Esophagus squamous epithelium (tissue), 5 donors: ENCODE measurements around the gene ARHGEF2. TPM values are rescaled to one million over a fixed set of nuclear protein-coding genes. Genes with fewer than 3 reads are reported as not detected.
A peak's percentile ranks its signal among the peaks of the same experiment; 100 is the strongest.
"Not testable (repeated sequence)": the region's sequence is repeated elsewhere in the genome, so short reads cannot be mapped to it uniquely, and the experiment has no call there.

Experiments used
- DNase-seq: peaks from one replicate; lab custom pipeline; 2025; lab: John Stamatoyannopoulos, UW
- H3K27ac ChIP-seq, 4 donors: fragments of 200-600 bp; sonication (generic); one replicate each; pipeline ENCODE4 v1.5.1; 2016 to 2019; ENCODE audit warnings: mild to moderate bottlenecking in 1 of 4
- H3K27me3 ChIP-seq, 4 donors: fragments of 200-600 bp; sonication (generic); 1 replicate in 3 of 4; 2 replicates in 1 of 4; pipeline versions ENCODE4 v1.5.1 to v1.6.0; 2017 to 2021; ENCODE audit warnings: antibody characterized with exemption in 1 of 4
- H3K36me3 ChIP-seq, 3 donors: fragments of 200-600 bp; sonication (generic); one replicate each; pipeline ENCODE4 v1.5.1; 2016 to 2019
- H3K4me1 ChIP-seq, 3 donors: fragments of 200-600 bp; sonication (generic); one replicate each; pipeline ENCODE4 v1.5.1; 2017 to 2019
- H3K4me3 ChIP-seq, 4 donors: fragments of 200-600 bp; sonication (generic); 1 replicate in 3 of 4; 2 replicates in 1 of 4; pipeline ENCODE4 v1.5.1; 2016 to 2019; ENCODE audit warnings: mild to moderate bottlenecking in 2 of 4, moderate library complexity in 1 of 4
- H3K9me3 ChIP-seq, 3 donors: fragments of 200-600 bp; sonication (generic); one replicate each; pipeline ENCODE4 v1.5.1; 2016 to 2019
- CTCF ChIP-seq, 6 experiments: fragments of 450-650 bp in 4 of 6; fragments of 200-600 bp in 2 of 6; sonication (generic) in 2 of 6; IDR thresholded peaks; one replicate each; pipeline ENCODE4 v1.5.1; 2016 to 2019; ENCODE audit warnings: antibody characterized with exemption in 6 of 6, mild to moderate bottlenecking in 4 of 6, moderate library complexity in 4 of 6
- POLR2A ChIP-seq, 4 donors: fragments of 450-650 bp; IDR thresholded peaks; one replicate each; pipeline ENCODE4 v1.6.1; 2017; ENCODE audit warnings: antibody characterized with exemption in 4 of 4, mild to moderate bottlenecking in 4 of 4, moderate library complexity in 3 of 4
- WGBS, 2 donors: methylation state at CpG; one replicate each; pipeline ENCODE4 v1.1.5; 2018; 5-methylcytosine and 5-hydroxymethylcytosine counted together
- intact Hi-C: fragments of 100-400 bp; cut with DNase I; formaldehyde crosslinking; loops from one replicate; pipeline ENCODE4 v1.15.0; 2022
- total RNA-seq, 4 donors: library from RNA; depleted of rRNA; stranded (reverse); fragments of >200 nt; gene quantifications; one replicate each; pipeline ENCODE4 v1.1.0, GENCODE V29; 2016
- donor health status: DM: yes; HTN: yes; CAD: no.

The ARHGEF2 gene
- total RNA-seq, 4 donors from 2014 or later, result 22.6 to 38.3 (median 27.5) TPM

GRCh38 chr1:155996166-155996565, 17.8 kb upstream of the ARHGEF2 start:
- intact Hi-C loops, result no loop called here
- 44 to 45% methylated on average over 2 of the region's 2 CpGs for WGBS, 2 donors
- H3K27me3 ChIP-seq, result no peaks in the 10 kb centered on the region
- no peak for DNase-seq
- H3K4me1 ChIP-seq, result peaks cover 0 to 14% (median 0%) of the 10 kb centered on the region in 3 donors
- H3K4me3 ChIP-seq, result no peak overlapping the region
- H3K36me3 ChIP-seq, result no peaks in the 10 kb centered on the region
- no peaks in the 10 kb centered on the region for H3K9me3 ChIP-seq
- H3K27ac ChIP-seq, result no peak overlapping the region
- TF ChIP-seq POLR2A (IDR thresholded peaks at IDR 0.05) (no peak), CTCF (IDR thresholded peaks at IDR 0.05) (no peak)

GRCh38 chr1:155993595-155993994, 15.2 kb upstream of the ARHGEF2 start:
- Histone ChIP-seq H3K4me3 (no peak overlapping the region), H3K27me3 (no peaks in the 10 kb centered on the region), H3K4me1 (peaks cover 2 to 28% (median 3%) of the 10 kb centered on the region in 3 donors), H3K36me3 (no peaks in the 10 kb centered on the region), H3K27ac (no peak overlapping the region), H3K9me3 (no peaks in the 10 kb centered on the region)
- no peak for DNase-seq
- intact Hi-C loops, result no loop called here
- TF ChIP-seq CTCF (IDR thresholded peaks at IDR 0.05) (no peak), POLR2A (IDR thresholded peaks at IDR 0.05) (no peak)
- 76 to 78% methylated on average over 3 of the region's 3 CpGs for WGBS, 2 donors

GRCh38 chr1:155990005-155990739, 11.8 kb upstream of the ARHGEF2 start:
- Histone ChIP-seq H3K27ac (peak overlapping the region in 2 of 4 donors; percentile 71 to 79), H3K9me3 (no peaks in the 10 kb centered on the region)
- 29 to 83% methylated on average over 1 to 4 of the region's 6 CpGs for WGBS, 2 donors

GRCh38 chr1:155989242-155990004, 11.1 kb upstream of the ARHGEF2 start:
- H3K27ac ChIP-seq, result peak overlapping the region in 3 of 4 donors; percentile 51 to 79 (median 71)
- intact Hi-C loops, result loop anchor here (5.0 kb wide), 1 partner anchor 52 kb away; no protein-coding TSS in a partner anchor
- H3K4me1 ChIP-seq, result peaks cover 3 to 41% (median 3%) of the 10 kb centered on the region in 3 donors
- peak; percentile 35 for DNase-seq
- H3K9me3 ChIP-seq, result no peaks in the 10 kb centered on the region
- H3K4me3 ChIP-seq, result peak overlapping the region in 3 of 4 donors; percentile 31 to 61 (median 39)
- no peaks in the 10 kb centered on the region for H3K27me3 ChIP-seq
- TF ChIP-seq POLR2A (IDR thresholded peaks at IDR 0.05), result no peak
- peak; percentile 95 to 99 (median 98) for TF ChIP-seq CTCF (IDR thresholded peaks at IDR 0.05)
- 5 to 20% methylated on average over 2 to 7 of the region's 9 CpGs for WGBS, 2 donors
- no peaks in the 10 kb centered on the region for H3K36me3 ChIP-seq

More at GRCh38 chr1:155990005-155990739, 11.8 kb upstream of the ARHGEF2 start:
- Histone ChIP-seq H3K4me3 (no peak overlapping the region), H3K27me3 (no peaks in the 10 kb centered on the region), H3K4me1 (peaks cover 2 to 36% (median 3%) of the 10 kb centered on the region in 3 donors), H3K36me3 (no peaks in the 10 kb centered on the region)
- TF ChIP-seq CTCF (IDR thresholded peaks at IDR 0.05), result no peak
- TF ChIP-seq POLR2A (IDR thresholded peaks at IDR 0.05), result no peak
- intact Hi-C loops, result no loop called here
- DNase-seq, result no peak

GRCh38 chr1:155984903-155985645, 6.7 kb upstream of the ARHGEF2 start:
- not testable (repeated sequence) for H3K4me3 ChIP-seq, DNase-seq, H3K36me3 ChIP-seq, H3K27me3 ChIP-seq, H3K9me3 ChIP-seq
- intact Hi-C loops, result loop anchor here (5.0 kb wide), 1 partner anchor 48 kb away; no protein-coding TSS in a partner anchor
- peaks cover 35 to 69% (median 37%) of the 10 kb centered on the region in 3 donors for H3K4me1 ChIP-seq
- 86 to 88% methylated on average over 11 of the region's 11 CpGs for WGBS, 2 donors
- peak overlapping the region in 3 of 4 donors; percentile 5 to 97 (median 96) for H3K27ac ChIP-seq
